SK-N-SH (cell line): Measurements from ENCODE around the gene ZDHHC5.

Experiments
- EP300 ChIP-seq, 2 experiments: IDR thresholded peaks; 2 replicates each; pipeline versions ENCODE4 v1.4.0 to v1.6.1; 2012; ENCODE audit warnings: borderline replicate concordance in 1 of 2, low read depth in 1 of 2, low read length in 1 of 2
- SMC3 ChIP-seq: IDR thresholded peaks from 2 replicates; pipeline ENCODE4 v1.6.1; 2012; ENCODE audit warnings: low read depth, low read length, improper control_type of control experiment
- TF ChIP-seq, protein P1 (sequence below): fragments of 200-600 bp; sonication (generic); IDR thresholded peaks from 2 replicates; pipeline ENCODE4 v1.6.1; 2017; ENCODE audit warnings: antibody characterized with exemption, mild to moderate bottlenecking, moderate library complexity
- TF ChIP-seq, protein P2 (sequence below): IDR thresholded peaks from 2 replicates; pipeline ENCODE4 v1.4.0; 2012; ENCODE audit warnings: low read depth

DNA sequence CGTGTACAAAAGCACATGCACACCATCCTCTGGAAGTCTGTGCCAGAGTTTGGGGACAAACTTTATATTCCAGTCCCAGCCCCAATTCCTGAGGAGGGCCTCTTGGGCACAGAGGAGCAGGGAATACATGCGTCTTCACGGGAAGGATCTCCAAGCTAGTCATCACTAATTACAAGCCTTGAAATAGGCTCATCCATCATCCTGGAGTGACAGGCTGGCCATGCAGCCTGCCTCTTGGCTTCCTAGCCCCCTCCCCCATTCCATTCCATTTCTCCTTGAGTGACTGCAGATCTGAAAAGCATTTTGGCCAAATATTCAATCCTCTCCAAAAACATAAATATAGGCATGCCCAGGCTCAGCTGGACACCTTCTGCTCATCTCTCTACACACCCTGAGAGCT, 45.7 kb upstream of the ZDHHC5 start:
- TF ChIP-seq EP300 (IDR thresholded peaks at IDR 0.05; ENCODE audit: borderline replicate concordance in 1 of 2, low read depth in 1 of 2, low read length in 1 of 2), result no peak
- TF ChIP-seq, protein P1, sequence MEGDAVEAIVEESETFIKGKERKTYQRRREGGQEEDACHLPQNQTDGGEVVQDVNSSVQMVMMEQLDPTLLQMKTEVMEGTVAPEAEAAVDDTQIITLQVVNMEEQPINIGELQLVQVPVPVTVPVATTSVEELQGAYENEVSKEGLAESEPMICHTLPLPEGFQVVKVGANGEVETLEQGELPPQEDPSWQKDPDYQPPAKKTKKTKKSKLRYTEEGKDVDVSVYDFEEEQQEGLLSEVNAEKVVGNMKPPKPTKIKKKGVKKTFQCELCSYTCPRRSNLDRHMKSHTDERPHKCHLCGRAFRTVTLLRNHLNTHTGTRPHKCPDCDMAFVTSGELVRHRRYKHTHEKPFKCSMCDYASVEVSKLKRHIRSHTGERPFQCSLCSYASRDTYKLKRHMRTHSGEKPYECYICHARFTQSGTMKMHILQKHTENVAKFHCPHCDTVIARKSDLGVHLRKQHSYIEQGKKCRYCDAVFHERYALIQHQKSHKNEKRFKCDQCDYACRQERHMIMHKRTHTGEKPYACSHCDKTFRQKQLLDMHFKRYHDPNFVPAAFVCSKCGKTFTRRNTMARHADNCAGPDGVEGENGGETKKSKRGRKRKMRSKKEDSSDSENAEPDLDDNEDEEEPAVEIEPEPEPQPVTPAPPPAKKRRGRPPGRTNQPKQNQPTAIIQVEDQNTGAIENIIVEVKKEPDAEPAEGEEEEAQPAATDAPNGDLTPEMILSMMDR, result no peak
- TF ChIP-seq, protein P2, sequence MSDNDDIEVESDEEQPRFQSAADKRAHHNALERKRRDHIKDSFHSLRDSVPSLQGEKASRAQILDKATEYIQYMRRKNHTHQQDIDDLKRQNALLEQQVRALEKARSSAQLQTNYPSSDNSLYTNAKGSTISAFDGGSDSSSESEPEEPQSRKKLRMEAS, result no peak
- no peak for TF ChIP-seq SMC3
